ENCODE measurements around the gene USP37.

DNA sequence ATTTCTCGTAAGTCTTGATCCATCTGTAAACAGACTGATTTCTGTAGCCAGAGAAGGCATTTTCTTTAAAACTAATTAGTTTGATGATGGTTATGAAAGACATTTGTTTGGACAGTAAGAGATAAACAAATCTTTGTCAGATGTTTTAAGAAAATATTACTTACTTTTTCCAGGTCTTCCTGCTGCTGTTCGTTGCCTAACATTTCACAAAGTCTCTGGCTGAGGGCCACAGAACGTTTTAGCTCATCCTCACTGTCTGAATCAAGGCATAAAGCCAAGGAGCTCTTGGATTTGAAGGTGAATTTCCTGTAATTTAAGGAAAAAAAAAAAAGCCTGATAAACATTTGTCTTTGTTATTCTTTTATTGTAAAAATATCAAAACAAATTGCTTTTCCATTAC, 91.5 kb downstream of the USP37 start:
- TF ChIP-seq POLR2A (IDR thresholded peaks at IDR 0.05): no peak
- no peak for TF ChIP-seq CTCF (IDR thresholded peaks at IDR 0.05)

Data from body of pancreas (tissue), 4 donors.